Stomach (tissue), 9 donors: ENCODE measurements around the gene NDP. TPM values are rescaled to one million over a fixed set of nuclear protein-coding genes. Genes with fewer than 3 reads are reported as not detected.
"Not testable (repeated sequence)": the region's sequence is repeated elsewhere in the genome, so short reads cannot be mapped to it uniquely, and the experiment has no call there.

Source experiments
- DNase-seq, 2 donors: peaks; one replicate each; pipeline versions ENCODE4 v3.0.0 to v3.0.0-alpha.2; 2013 to 2019
- H3K27ac ChIP-seq, 5 donors: fragments of 200-600 bp in 4 of 5; sonication (generic) in 4 of 5; one replicate each; pipeline ENCODE4 v1.5.1; 2013 to 2019; ENCODE audit warnings: mild to moderate bottlenecking in 1 of 5, moderate library complexity in 1 of 5
- H3K27me3 ChIP-seq, 3 donors: fragments of 200-600 bp; sonication (generic); one replicate each; pipeline ENCODE4 v1.5.1; 2017 to 2019; ENCODE audit warnings: mixed run types in 1 of 3
- H3K36me3 ChIP-seq, 4 donors: fragments of 200-600 bp; sonication (generic); 1 replicate in 3 of 4; 2 replicates in 1 of 4; pipeline ENCODE4 v1.5.1; 2016 to 2019
- H3K4me1 ChIP-seq, 4 donors: fragments of 200-600 bp; sonication (generic); one replicate each; pipeline ENCODE4 v1.5.1; 2016 to 2019
- H3K4me3 ChIP-seq, 4 donors: fragments of 200-600 bp; sonication (generic) in 3 of 4; one replicate each; pipeline ENCODE4 v1.5.1; 2016 to 2019; ENCODE audit warnings: mild to moderate bottlenecking in 1 of 4
- H3K9me3 ChIP-seq, 4 donors: fragments of 200-600 bp; sonication (generic); one replicate each; pipeline ENCODE4 v1.5.1; 2016 to 2019
- EP300 ChIP-seq: sonication (generic); formaldehyde crosslinking; IDR thresholded peaks from one replicate; pipeline ENCODE4 v1.6.1; 2017; ENCODE audit warnings: antibody characterized with exemption
- POLR2A ChIP-seq, 4 donors: fragments of 450-650 bp; IDR thresholded peaks; one replicate each; pipeline ENCODE4 v1.6.1; 2016; ENCODE audit warnings: antibody characterized with exemption in 4 of 4, control low read depth in 2 of 4, mild to moderate bottlenecking in 1 of 4, moderate library complexity in 1 of 4
- POLR2AphosphoS5 ChIP-seq, 3 donors: sonication (generic); formaldehyde crosslinking; IDR thresholded peaks; one replicate each; pipeline ENCODE4 v1.6.1; 2016; ENCODE audit warnings: antibody characterized with exemption in 3 of 3
- WGBS, 5 donors: extraction: QIAGEN DNeasy Blood & Tissue Kit in 3 of 5; methylation state at CpG; one replicate each; pipeline versions ENCODE4 v1.1.5 to v1.1.7; 2013 to 2018; 5-methylcytosine and 5-hydroxymethylcytosine counted together
- intact Hi-C: fragments of 100-400 bp; cut with DNase I; formaldehyde crosslinking; loops from one replicate; pipeline ENCODE4 v1.15.1; 2023; ENCODE audit warnings: low total_unique reads
- polyA plus RNA-seq, 3 donors: library from polyadenylated mRNA; stranded (reverse); fragments of 200-250 nt; gene quantifications; one replicate each; pipeline ENCODE4 v1.2.3, GENCODE V29; 2013
- total RNA-seq, 5 donors: library from RNA; depleted of rRNA; stranded (reverse); fragments of >200 nt; gene quantifications; one replicate each; pipeline versions ENCODE4 v1.1.0 to v1.2.3, GENCODE V29; 2014 to 2016
- TF ChIP-seq, protein P1 (sequence below), 7 experiments: fragments of 450-650 bp in 4 of 7; fragments of 200-600 bp in 3 of 7; sonication (generic) in 3 of 7; IDR thresholded peaks; one replicate each; pipeline ENCODE4 v1.5.1; 2016 to 2019; ENCODE audit warnings: antibody characterized with exemption in 7 of 7, control low read depth in 2 of 7, mild to moderate bottlenecking in 1 of 7
- donor health status: healthy with polysubstance abuse.
- donor health status: Bipolar disorder and iron deficiency.
- donor health status: healthy.

NDP gene
- total and polyA plus RNA-seq, 8 donors = 0.15 to 0.73 (median 0.19) TPM; not detected in 5

DNA sequence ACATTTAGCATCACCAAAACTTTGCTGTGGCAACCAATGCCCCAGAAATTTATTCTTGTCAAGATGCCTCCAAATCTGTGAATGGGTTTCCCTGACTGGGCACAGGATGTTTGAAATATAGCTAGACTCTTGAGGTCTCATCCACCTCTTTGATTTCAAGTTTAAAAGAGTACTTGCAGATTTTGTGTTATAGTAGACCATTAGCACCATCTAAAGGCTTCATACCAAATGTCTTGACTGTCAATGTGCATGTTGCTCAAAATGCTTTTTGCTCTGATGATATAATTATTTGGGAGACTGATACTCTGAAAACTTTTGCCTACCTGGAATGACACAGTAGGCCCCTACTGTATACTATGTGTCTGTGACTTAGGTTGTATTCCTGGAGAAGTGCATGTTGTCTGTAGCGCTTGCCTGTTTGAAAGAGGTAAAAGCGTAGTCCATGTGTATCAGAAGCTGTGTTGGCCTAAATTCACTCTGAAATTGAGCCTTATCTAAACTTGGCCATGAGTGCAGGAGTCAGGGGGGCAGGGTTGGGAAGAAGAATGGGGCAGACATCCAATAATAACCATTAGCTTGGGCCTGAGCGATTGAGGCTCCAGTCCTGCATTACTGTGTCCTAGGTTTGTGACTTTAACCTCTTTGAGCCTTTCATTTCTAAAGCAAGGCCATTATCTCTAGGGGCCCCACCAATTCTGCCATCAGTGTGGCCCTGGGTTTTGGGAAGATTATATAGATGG lies 33.8 kb downstream of the NDP start:
- WGBS, 5 donors = 67 to 79% (median 75%) methylated on average over 2 to 3 of the region's 3 CpGs
- H3K27me3 ChIP-seq = peaks cover 0 to 7% (median 0%) of the 10 kb centered on the region in 3 donors
- no peaks in the 10 kb centered on the region for H3K36me3 ChIP-seq
- DNase-seq = peak in 1 of 2 donors; percentile 20
- intact Hi-C loops = loop anchor here (10.0 kb wide), 1 partner anchor 105 kb away; no protein-coding TSS in a partner anchor
- no peak overlapping the region for H3K27ac ChIP-seq
- no peaks in the 10 kb centered on the region for H3K4me1 ChIP-seq
- no peak overlapping the region for H3K4me3 ChIP-seq
- H3K9me3 ChIP-seq = no peaks in the 10 kb centered on the region
- TF ChIP-seq POLR2AphosphoS5 (IDR thresholded peaks at IDR 0.05) = no peak
- TF ChIP-seq, protein P1, sequence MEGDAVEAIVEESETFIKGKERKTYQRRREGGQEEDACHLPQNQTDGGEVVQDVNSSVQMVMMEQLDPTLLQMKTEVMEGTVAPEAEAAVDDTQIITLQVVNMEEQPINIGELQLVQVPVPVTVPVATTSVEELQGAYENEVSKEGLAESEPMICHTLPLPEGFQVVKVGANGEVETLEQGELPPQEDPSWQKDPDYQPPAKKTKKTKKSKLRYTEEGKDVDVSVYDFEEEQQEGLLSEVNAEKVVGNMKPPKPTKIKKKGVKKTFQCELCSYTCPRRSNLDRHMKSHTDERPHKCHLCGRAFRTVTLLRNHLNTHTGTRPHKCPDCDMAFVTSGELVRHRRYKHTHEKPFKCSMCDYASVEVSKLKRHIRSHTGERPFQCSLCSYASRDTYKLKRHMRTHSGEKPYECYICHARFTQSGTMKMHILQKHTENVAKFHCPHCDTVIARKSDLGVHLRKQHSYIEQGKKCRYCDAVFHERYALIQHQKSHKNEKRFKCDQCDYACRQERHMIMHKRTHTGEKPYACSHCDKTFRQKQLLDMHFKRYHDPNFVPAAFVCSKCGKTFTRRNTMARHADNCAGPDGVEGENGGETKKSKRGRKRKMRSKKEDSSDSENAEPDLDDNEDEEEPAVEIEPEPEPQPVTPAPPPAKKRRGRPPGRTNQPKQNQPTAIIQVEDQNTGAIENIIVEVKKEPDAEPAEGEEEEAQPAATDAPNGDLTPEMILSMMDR (IDR thresholded peaks at IDR 0.05) = peak in 1 of 7 experiments; percentile 7
- no peak for TF ChIP-seq POLR2A (IDR thresholded peaks at IDR 0.05)

- intact Hi-C loops, H3K4me1 ChIP-seq, H3K4me3 ChIP-seq, DNase-seq, H3K27ac ChIP-seq, H3K36me3 ChIP-seq, H3K27me3 ChIP-seq: not testable (repeated sequence)
- WGBS, 5 donors = 76 to 99% (median 91%) methylated on average over 3 of the region's 3 CpGs
- peaks cover 0 to 31% (median 10%) of the 10 kb centered on the region in 4 donors for H3K9me3 ChIP-seq
Observed at GRCh38 chrX:43922032-43922431, 51.2 kb downstream of the NDP start.

GRCh38 chrX:43910772-43911171 lies 62.4 kb downstream of the NDP start:
- H3K36me3 ChIP-seq, intact Hi-C loops, H3K4me3 ChIP-seq, H3K4me1 ChIP-seq, H3K9me3 ChIP-seq, DNase-seq, H3K27me3 ChIP-seq, H3K27ac ChIP-seq: not testable (repeated sequence)
- WGBS, 5 donors = 80 to 98% (median 93%) methylated on average over 8 of the region's 8 CpGs

DNA sequence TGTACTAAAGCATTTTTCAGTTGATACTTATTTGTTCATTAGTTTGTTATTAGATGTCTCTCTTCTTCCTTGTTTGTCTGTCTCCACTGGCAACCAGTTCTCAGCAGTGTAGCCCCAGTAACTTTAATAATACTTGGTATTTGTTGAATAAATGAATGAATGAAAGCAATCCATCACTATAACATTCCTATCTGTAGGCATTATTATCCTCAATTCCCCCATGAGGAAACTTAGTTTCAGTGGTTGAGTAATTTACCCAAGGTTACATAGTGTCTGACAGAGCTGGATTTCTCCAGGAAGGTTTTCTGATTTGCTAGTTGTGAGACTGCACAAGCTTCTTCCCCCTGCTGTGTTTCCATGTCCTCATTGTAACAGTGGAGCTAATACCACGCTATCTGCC lies 63.2 kb downstream of the NDP start:
- 0 to 86% (median 40%) methylated on average over 1 of the region's 1 CpG for WGBS, 5 donors
- H3K9me3 ChIP-seq = no peaks in the 10 kb centered on the region

GRCh38 chrX:43909141-43909540 lies 64.0 kb downstream of the NDP start:
- Histone ChIP-seq H3K27me3 (peaks cover 0 to 7% (median 0%) of the 10 kb centered on the region in 3 donors), H3K36me3 (no peaks in the 10 kb centered on the region), H3K9me3 (no peaks in the 10 kb centered on the region), H3K4me1 (no peaks in the 10 kb centered on the region), H3K4me3 (no peak overlapping the region), H3K27ac (no peak overlapping the region)
- WGBS, 5 donors = 51 to 79% (median 57%) methylated on average over 1 of the region's 1 CpG
- no peak for TF ChIP-seq EP300
- no peak for TF ChIP-seq POLR2A (IDR thresholded peaks at IDR 0.05)
- TF ChIP-seq, protein P1 (IDR thresholded peaks at IDR 0.05) = no peak
- no peak for TF ChIP-seq POLR2AphosphoS5 (IDR thresholded peaks at IDR 0.05)
- intact Hi-C loops = no loop called here
- DNase-seq = no peak

More for the DNA sequence above, 63.2 kb downstream of the NDP start:
- H3K4me3 ChIP-seq = no peak overlapping the region
- no peak for DNase-seq
- no peak for TF ChIP-seq EP300
- TF ChIP-seq POLR2AphosphoS5 (IDR thresholded peaks at IDR 0.05) = no peak
- no peak for TF ChIP-seq POLR2A (IDR thresholded peaks at IDR 0.05)
- TF ChIP-seq, protein P1 (IDR thresholded peaks at IDR 0.05) = no peak
- intact Hi-C loops = no loop called here
- H3K36me3 ChIP-seq = no peaks in the 10 kb centered on the region
- peaks cover 0 to 7% (median 0%) of the 10 kb centered on the region in 3 donors for H3K27me3 ChIP-seq
- no peaks in the 10 kb centered on the region for H3K4me1 ChIP-seq
- H3K27ac ChIP-seq = no peak overlapping the region
